DMS153 treated with DMSO at 0.1 percent for 48 hours (cell line): Measurements from ENCODE around the gene B3GNT7.
"Not testable (repeated sequence)": the region's sequence is repeated elsewhere in the genome, so short reads cannot be mapped to it uniquely, and the experiment has no call there.

Experiments used
- DNase-seq: peaks from one replicate; lab custom pipeline; 2025; ENCODE audit not compliant: unreplicated experiment; lab: John Stamatoyannopoulos, UW

B3GNT7 gene

DNA sequence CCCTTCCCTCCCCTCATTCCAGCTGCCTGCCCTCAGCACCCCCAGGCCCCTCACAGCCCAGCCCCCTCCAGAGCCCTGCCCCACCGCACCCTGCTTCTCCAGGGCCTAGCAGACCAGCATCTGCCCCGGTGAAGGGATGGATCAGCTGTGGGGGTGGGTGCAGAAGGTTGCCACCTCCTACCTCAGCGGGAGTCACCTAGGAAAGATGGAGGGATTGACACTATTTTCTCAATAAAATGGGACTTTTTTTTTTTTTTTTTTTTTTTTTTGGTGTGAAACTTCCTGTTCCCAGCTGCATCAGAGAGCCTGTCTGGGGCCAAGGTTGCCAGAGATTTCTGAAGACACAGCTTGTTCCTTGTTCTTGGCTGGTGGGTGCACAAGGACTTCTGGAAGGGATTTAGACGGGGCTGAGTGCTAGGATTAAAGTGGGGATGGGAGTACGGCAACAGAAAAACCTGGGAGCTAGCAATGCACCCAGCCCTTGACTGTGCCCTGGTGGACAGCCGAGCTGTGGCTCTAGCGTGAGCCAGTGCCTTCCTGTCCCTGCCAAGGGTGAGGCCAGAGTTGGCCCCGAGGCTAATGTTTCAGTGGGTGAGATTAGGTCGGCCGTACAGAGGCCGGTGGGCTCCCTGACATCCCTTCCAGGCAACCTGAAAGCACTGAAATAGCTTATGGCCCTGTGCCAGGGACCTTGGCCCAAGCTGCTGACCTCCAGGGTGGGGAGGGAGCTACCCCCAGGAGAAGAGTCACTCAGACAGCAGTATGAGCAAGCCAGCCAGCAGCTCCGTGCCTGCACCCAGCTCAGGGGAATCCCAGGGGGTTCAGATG lies 4.6 kb downstream of the B3GNT7 start:
- no peak for DNase-seq

DNA sequence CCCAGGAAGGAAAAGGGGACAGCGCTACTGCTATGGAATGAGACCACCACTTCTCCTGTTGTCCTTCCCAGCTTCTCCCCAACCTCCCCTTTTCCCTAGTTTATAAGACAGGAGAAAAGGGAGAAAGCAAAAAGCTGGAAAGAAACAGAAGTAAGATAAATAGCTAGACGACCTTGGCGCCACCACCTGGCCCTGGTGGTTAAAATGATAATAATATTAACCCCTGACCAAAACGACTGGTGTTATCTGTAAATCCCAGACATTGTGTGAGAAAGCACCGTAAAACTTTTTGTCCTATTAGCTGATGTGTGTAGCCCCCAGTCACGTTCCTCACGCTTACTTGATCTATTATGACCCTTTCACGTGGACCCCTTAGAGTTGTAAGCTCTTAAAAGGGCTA lies 5.2 kb downstream of the B3GNT7 start:
- DNase-seq: not testable (repeated sequence)

DNA sequence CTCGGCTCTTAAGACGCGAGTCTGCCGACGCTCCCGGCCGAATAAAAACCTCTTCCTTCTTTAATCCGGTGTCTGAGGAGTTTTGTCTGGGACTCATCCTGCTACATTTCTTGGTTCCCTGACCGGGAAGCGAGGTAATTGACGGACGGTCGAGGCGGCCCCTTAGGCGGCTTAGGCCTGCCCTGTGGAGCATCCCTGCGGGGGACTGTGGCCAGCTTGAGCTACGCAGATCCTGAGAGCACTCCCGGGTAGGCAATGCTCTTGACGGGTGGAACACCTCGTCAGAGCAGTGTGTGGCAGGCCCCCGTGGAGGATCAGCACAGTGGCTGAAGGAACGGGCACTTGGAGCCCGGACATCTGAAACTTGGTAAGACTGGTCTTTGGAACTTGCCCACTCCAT lies 5.6 kb downstream of the B3GNT7 start:
- not testable (repeated sequence) for DNase-seq

DNA sequence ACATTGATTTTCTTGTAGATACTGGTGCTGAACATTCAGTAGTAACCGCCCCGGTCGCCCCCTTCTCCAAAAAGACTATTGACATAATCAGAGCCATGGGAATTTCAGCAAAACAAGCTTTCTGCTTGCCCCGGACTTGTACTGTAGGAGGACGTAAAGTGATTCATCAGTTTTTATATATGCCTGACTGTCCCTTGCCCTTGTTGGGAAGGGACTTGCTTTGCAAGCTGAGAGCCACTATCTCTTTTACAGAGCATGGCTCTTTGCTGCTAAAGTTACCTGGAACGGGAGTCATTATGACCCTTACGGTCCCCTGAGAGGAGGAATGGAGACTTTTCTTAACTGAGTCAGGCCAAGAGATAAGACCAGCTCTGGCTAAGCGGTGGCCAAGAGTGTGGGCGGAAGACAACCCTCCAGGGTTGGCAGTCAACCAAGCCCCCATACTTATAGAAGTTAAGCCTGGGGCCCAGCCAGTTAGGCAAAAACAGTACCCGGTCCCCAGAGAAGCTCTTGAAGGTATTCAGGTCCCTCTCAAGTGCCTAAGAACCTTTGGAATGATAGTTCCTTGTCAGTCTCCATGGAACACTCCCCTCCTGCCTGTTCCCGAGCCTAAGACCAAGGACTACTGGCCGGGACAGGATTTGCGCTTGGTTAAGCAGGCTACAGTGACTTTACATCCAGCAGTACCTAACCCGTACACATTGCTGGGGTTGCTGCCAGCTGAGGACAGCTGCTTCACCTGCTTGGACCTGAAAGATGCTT lies 8.1 kb downstream of the B3GNT7 start:
- DNase-seq: not testable (repeated sequence)

DNA sequence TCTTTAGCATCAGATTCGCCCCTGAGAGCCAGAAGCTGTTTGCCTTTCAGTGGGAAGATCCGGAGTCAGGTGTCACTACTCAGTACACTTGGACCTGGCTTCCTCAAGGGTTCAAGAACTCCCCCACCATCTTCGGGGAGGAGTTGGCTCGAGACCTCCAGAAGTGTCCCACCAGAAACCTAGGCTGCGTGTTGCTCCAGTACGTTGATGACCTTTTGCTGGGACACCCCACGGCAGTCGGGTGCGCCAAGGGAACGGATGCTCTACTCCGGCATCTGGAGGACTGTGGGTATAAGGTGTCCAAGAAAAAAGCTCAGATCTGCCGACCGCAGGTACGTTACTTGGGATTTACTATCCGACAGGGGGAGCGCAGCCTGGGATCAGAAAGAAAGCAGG lies 8.7 kb downstream of the B3GNT7 start:
- not testable (repeated sequence) for DNase-seq

DNA sequence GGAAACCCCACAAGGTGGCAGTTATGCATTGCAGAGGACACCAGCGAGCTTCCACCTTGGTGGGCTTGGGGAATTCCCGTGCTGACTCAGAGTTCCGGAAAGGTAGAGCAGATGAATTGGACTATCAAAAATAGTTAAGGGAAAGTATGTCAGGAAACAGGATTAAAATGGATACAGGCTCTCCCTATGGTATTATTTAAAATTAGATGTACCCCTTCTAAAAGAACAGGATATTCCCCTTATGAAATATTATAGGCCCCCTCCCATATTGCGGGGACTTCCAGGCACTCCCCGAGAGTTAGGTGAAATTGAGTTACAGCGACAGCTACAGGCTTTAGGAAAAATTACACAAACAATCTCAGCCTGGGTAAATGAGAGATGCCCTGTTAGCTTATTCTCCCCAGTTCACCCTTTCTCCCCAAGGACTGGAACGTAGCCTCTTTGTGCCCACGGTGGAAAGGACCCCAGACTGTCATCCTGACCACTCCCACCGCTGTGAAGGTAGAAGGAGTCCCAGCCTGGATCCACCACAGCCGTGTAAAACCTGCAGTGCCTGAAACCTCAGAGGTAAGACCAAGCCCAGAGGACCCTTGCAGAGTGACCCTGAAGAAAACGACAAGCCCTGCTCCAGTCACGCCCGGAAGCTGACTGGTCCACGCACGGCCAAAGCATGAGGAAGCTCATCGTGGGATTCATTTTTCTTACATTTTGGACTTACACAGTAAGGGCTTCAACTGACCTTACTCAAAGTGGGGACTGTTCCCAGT lies 10.3 kb downstream of the B3GNT7 start:
- not testable (repeated sequence) for DNase-seq

DNA sequence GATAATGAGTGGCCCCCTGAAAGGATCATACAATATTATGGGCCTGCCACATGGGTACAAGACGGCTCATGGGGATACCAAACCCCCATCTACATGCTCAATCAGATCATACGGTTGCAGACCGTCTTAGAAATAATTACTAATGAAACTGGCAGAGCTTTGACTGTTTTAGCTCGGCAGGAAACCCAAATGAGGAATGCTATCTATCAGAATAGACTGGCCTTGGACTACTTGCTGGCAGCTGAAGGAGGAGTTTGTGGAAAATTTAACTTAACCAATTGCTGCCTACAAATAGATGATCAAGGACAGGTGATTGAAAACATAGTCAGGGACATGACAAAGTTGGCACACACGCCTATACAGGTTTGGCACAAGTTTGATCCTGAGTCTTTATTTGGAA lies 12.2 kb downstream of the B3GNT7 start:
- not testable (repeated sequence) for DNase-seq

DNA sequence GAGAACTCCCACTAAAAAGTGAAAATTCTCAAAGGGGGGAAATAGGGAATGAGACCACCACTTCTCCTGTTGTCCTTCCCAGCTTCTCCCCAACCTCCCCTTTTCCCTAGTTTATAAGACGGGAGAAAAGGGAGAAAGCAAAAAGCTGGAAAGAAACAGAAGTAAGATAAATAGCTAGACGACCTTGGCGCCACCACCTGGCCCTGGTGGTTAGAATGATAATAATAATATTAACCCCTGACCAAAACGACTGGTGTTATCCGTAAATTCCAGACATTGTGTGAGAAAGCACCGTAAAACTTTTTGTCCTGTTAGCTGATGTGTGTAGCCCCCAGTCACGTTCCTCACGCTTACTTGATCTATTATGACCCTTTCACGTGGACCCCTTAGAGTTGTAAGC lies 12.8 kb downstream of the B3GNT7 start:
- not testable (repeated sequence) for DNase-seq

DNA sequence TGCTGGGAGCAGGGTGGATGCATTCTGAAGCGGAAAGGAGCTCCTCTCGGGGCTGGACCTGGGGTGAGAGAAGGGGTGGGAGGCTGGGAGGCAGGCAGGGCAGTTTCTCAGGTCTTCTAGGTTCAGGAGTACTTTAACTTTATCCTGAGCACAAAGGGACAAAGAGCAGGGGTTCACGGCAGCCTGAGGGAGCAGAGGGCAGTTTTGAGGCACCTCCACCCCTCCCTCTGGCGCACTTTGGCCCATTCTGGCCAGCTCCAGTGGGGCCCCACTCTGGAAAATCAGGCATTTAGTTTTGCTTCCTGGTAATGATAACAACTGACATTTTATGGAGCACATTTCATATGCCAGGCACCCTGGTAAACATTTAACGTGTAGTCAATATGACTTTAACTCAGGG lies 14.3 kb downstream of the B3GNT7 start:
- no peak for DNase-seq

DNA sequence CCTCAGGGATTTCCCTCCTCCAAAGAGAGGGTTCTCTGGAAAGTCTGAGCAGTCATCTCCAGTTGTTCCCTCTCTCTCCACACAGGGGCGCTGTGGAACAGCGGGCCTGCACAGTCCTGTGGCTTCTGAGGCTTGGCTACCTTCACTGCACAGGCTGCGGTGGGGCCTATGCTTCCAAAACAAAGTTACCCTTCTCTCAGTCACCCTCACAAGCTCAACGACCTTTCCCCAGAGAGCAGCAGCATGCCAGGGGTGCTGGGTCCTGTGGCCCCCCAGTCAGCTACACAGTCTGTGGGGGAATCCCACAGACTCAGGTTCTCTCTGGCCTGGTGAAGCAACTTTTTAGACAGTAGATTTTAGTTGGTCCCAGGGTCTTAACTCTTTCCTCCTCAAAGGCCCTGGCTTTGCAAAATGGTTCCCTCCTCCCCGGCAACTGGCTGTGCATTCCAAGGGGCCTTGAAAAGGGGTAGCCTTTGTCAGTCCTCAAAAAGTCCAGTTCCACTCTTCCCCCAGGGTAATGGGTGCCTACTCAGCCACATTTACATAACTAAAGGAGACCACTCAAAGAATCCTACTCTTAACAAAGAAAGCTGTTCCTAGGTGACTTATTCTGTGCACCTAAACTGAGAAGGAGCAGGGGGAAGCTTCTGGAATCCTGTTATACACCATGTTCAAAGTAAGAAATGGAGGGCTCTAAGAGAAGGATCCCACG lies 14.9 kb downstream of the B3GNT7 start:
- DNase-seq: no peak

DNA sequence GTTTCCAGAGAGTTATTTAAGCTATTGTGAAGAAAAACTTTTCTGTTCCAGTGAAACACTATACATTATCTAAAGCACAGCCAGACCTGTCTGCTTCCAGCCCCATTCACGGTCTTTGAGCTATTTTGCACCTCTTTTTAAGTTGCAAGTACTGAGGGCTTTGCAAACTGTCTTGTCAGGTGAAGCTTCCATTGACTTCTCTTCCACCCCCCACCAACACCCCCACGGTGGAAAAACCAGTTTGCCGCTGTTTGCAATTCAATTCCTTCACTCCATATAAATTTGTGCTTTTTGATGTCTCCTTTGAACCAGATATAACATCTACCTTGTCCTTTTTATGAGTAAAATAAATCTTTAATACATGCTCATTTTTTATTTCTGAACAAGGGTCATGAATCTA lies 15.7 kb downstream of the B3GNT7 start:
- DNase-seq: no peak

DNA sequence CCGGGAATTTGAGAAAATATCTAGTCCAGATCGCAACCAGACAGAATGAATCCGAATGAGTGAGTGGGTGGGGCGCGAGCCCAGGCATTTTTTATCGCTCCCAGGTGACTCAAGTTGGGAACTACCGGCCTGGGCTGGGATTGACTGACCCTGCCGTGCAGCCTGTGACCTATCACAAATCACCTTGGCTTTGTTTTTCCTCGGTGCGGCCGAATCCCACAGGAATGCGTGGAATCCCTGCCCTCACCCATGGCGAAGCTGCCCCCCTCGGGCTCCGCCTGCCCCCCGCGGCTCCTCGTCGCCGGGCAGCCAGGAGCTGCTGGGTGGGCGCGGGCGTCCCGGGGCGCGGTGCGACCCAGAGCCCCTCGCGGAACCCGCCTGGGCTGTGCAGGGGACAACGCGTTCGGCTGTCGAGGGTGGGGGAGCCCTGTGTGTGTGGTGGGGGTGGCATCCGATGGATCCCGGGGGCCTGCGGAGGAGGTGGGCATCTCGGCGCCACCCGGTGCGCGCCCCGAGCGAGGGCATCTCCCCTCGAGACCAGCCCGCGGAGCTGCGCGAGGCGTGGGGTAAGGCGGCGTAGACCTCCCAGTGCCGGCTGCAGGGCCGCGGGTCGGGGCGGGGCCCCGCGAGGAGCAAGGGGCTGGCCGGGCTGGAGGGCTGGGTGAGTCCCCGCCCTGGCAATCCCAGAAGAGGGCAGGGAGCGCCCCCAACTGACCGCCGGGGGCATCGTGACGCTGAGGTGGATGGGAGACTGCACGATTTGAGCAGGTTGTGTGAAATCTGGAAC lies 16.5 kb downstream of the B3GNT7 start:
- DNase-seq: peak; percentile 55

DNA sequence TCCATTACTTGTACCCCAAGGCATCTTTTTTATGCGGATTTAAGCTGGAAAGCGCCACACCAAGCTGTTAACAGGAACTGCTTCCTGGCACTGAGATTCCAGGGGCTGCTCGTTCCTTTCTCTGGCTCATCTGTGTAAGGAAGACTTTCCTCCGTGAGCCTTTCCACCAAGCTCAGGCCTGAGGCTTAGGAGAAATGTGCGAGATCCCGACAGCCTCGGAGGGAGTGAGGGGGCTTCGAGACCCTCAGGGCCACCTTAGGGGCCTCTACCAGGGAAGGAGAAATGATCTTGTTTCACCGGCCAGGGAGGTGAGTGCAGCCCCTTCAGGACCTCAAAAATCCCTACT lies 17.1 kb downstream of the B3GNT7 start:
- DNase-seq: no peak

DNA sequence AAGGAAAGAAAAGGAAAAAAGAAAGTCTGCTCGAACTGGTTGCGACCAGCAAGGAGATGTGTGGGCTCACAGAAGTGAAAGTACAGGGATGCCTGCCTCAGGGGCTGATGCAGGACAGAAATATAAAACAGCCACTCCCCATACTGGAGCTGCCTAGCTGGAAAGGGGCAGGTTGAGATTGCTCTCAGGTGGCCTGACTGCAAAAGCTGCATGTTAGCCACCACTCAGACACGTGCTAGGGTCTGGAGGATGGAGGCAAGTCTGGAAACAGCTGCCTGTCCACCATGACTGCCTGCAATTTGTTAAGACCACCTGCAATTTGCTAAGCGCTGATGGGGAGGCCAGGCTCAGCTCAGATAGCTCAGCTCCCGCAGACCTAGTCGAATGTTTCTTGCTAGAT lies 17.9 kb downstream of the B3GNT7 start:
- no peak for DNase-seq

DNA sequence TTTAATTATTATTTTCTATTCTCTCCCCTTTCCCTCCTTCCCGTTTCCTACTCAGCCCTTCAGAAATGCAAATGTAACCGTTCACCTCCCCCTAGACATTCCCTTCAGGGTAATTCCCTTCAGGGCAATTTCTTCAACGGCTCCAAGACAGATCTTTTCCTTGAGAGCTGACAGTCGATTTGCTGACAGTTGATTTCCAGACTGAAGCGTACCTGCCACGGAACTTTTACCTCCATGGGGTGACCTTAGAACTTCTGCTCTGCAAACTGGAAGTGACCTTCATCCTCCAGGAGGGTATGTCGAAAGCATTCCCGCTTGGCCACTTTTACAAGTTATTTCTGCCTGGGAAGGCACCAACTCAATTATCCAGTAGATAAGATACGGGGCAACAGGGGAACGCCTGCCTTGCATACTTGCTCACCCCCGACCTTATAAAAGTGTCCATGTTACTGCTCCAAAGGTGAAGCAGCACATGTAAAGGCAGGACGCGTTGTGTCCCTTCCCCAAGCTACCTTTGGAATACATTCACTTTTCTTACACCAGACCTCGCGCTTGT lies 18.5 kb downstream of the B3GNT7 start:
- DNase-seq: no peak

DNA sequence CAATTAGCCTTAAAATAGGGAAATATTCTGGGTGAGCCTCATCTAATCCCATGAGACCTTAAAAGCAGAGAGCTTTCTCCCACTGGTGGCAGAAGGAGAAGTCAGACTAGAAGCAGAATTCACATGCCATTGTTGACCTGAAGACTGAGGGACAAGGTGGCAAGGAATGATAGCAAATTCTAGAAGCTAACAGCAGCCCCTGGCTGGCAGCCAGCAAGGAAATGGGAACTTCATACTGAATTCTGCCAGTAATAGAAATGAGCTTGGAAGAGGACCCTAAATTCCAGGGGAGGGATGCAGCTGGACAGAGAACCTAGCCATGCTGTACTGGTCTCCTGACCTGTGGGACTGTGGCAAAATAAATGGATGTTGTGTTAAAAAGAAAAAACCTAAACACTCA lies 19.5 kb downstream of the B3GNT7 start:
- DNase-seq: no peak

DNA sequence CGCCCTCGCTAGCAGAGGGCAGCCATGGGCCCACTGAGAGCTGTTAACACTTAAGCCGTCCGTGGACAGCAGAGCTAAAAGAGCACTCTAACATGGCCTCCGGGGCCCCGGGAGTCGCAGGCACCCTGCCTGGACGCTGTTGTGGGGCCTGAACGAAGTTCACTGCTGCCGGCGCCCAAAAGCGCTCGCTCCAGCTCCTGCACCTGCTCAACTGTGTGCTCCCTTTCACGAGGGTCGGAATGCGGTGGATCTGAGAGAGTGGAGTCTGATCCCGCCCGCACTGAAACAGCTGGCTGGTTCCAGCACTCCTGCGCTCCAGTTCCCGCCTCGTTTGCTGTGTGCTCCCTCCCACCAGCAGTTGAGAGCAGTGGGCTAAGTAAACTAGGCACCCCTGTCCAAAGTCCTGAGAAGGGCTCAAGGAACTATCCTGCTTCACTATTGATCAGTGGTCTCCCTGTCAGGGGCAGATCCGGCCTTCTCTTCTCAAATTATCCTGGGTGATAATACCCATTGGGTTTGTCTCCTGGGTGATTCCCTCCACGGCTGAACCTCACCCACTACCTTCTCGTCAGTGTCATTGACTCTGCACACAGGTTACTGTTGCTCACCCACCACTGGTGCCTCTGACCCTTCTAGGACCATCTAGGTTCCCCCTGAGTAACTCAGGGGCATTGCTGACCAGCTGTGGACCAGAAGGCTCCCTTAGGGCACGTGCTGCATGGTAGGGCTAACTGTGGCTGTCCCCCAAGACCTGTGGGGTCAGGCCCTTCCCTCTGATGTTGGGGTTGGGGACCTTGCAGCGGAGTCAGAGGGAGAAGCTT lies 23.5 kb downstream of the B3GNT7 start:
- no peak for DNase-seq

DNA sequence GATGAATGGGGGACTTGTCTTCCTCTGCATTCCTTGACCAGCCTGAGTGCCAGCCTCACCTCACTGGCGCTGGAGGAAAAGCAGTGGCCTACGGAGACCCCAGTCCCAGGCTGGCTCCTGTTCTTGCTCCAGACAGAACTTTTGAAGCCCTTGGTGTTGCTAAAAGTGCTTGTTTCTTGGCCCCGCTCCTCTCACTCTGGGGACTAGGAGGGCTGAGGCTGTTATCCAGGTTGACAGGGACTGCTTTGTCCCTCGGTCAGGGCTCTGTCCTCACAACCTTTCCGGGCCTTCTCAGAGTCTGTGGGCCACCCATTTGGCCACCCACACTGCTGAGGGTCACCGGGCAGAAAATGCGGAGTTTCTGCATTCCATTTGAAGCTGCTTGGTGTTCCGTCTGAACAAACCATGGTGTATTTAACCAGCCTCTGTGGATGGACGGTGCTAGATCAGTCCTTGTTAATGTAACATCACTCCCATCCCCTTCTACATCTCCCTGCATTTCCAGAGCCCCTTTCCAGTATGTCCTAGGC lies 25.6 kb downstream of the B3GNT7 start:
- no peak for DNase-seq

DNA sequence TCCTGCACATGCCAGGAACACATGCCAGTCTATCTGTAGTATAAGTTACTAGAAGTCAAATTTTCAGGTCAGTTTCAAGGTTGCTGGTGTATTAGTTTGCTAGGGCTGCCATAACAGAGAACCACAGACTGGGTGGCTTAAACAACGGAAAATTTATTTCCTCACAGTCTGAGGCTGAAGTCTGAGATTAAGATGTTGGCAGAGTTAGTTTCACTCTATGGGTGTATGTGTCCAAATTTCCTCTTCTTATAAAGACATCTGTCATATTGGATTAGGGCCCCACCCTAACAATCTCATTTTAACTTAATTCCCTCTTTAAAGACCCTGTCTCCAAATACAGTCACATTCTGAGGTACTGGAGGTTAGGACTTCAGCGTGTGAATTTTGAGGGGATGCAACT lies 26.5 kb downstream of the B3GNT7 start:
- DNase-seq: no peak
